Liver (tissue), 9 donors: ENCODE measurements around the gene PAK2. TPM values are rescaled to one million over a fixed set of nuclear protein-coding genes. Genes with fewer than 3 reads are reported as not detected.

Experiments
- DNase-seq: peaks from one replicate; pipeline ENCODE4 v3.0.0-alpha.2; 2017; ENCODE audit warnings: low spot score
- H3K27ac ChIP-seq, 2 donors: one replicate each; pipeline ENCODE4 v1.7.0; 2013; ENCODE audit warnings: inconsistent platforms in 2 of 2, low read length in 2 of 2, control low read depth in 1 of 2, low read depth in 1 of 2, mild to moderate bottlenecking in 1 of 2
- H3K27me3 ChIP-seq, 4 donors: one replicate each; pipeline versions ENCODE4 v1.6.1 to v1.7.0; 2013; ENCODE audit warnings: low read length in 3 of 4, inconsistent platforms in 1 of 4, mild to moderate bottlenecking in 1 of 4, moderate library complexity in 1 of 4; ENCODE audit not compliant: control insufficient read depth in 4 of 4, insufficient read depth in 4 of 4
- H3K36me3 ChIP-seq, 4 donors: one replicate each; pipeline versions ENCODE4 v1.6.1 to v1.7.0; 2013; ENCODE audit warnings: low read length in 3 of 4, mild to moderate bottlenecking in 3 of 4, low read depth in 1 of 4, moderate library complexity in 1 of 4; ENCODE audit not compliant: control insufficient read depth in 4 of 4, insufficient read depth in 3 of 4
- H3K4me1 ChIP-seq, 4 donors: one replicate each; pipeline versions ENCODE4 v1.6.1 to v1.7.0; 2013; ENCODE audit warnings: low read length in 3 of 4, mild to moderate bottlenecking in 3 of 4, moderate library complexity in 1 of 4; ENCODE audit not compliant: control insufficient read depth in 4 of 4, insufficient read depth in 4 of 4
- H3K4me3 ChIP-seq, 3 donors: one replicate each; pipeline versions ENCODE4 v1.6.1 to v1.7.0; 2013; ENCODE audit warnings: low read length in 3 of 3, control low read depth in 1 of 3, low read depth in 1 of 3, mild to moderate bottlenecking in 1 of 3
- H3K9ac ChIP-seq, 2 donors: one replicate each; pipeline ENCODE4 v1.7.0; 2013; ENCODE audit warnings: low read length in 2 of 2, mild to moderate bottlenecking in 2 of 2, moderate library complexity in 2 of 2, control low read depth in 1 of 2, low read depth in 1 of 2
- H3K9me3 ChIP-seq, 4 donors: one replicate each; pipeline versions ENCODE4 v1.6.1 to v1.7.0; 2013; ENCODE audit warnings: low read length in 3 of 4; ENCODE audit not compliant: control insufficient read depth in 4 of 4
- CTCF ChIP-seq: fragments of 150-350 bp; IDR thresholded peaks from 2 replicates; pipeline ENCODE4 v1.5.1; 2017; ENCODE audit warnings: improper control_type of control experiment, low read depth, low read length; ENCODE audit not compliant: missing input control
- EGR1 ChIP-seq, 2 donors: IDR thresholded peaks; 2 replicates each; pipeline ENCODE4 v1.6.1; 2016 to 2018; ENCODE audit warnings: antibody characterized with exemption in 2 of 2, low read depth in 2 of 2
- FOXA1 ChIP-seq: IDR thresholded peaks from 2 replicates; pipeline ENCODE4 v1.6.1; 2016; ENCODE audit warnings: antibody characterized with exemption
- FOXA2 ChIP-seq: IDR thresholded peaks from 2 replicates; pipeline ENCODE4 v1.6.1; 2016; ENCODE audit warnings: antibody characterized with exemption
- GABPA ChIP-seq, 2 donors: IDR thresholded peaks in 1 of 2; conservative IDR thresholded peaks in 1 of 2; 2 replicates each; pipeline ENCODE4 v1.6.1; 2016; ENCODE audit warnings: antibody characterized with exemption in 2 of 2, mild to moderate bottlenecking in 1 of 2, moderate library complexity in 1 of 2
- HNF4A ChIP-seq, 2 donors: conservative IDR thresholded peaks; 2 replicates each; pipeline ENCODE4 v1.6.1; 2016; ENCODE audit warnings: antibody characterized with exemption in 2 of 2, mild to moderate bottlenecking in 2 of 2
- HNF4G ChIP-seq: IDR thresholded peaks from 2 replicates; pipeline ENCODE4 v1.6.1; 2016; ENCODE audit warnings: antibody characterized with exemption
- JUND ChIP-seq, 2 donors: IDR thresholded peaks; 2 replicates each; pipeline ENCODE4 v1.6.1; 2016; ENCODE audit warnings: antibody characterized with exemption in 2 of 2
- MAX ChIP-seq: IDR thresholded peaks from 2 replicates; pipeline ENCODE4 v1.6.1; 2016; ENCODE audit warnings: antibody characterized with exemption
- NR2F2 ChIP-seq: IDR thresholded peaks from 2 replicates; pipeline ENCODE4 v1.6.1; 2016; ENCODE audit warnings: antibody characterized with exemption
- RAD21 ChIP-seq, 2 donors: IDR thresholded peaks; 2 replicates each; pipeline ENCODE4 v1.6.1; 2016; ENCODE audit warnings: antibody characterized with exemption in 2 of 2, mild to moderate bottlenecking in 2 of 2
- REST ChIP-seq: IDR thresholded peaks from 2 replicates; pipeline ENCODE4 v1.6.1; 2016; ENCODE audit warnings: antibody characterized with exemption, mild to moderate bottlenecking
- RXRA ChIP-seq, 2 donors: IDR thresholded peaks; 2 replicates each; pipeline ENCODE4 v1.6.1; 2017 to 2018; ENCODE audit warnings: antibody characterized with exemption in 2 of 2, mild to moderate bottlenecking in 1 of 2
- SP1 ChIP-seq: IDR thresholded peaks from 2 replicates; pipeline ENCODE4 v1.6.1; 2018; ENCODE audit warnings: antibody characterized with exemption, mild to moderate bottlenecking
- TAF1 ChIP-seq: conservative IDR thresholded peaks from 2 replicates; pipeline ENCODE4 v1.6.1; 2016; ENCODE audit warnings: antibody characterized with exemption, mild to moderate bottlenecking
- YY1 ChIP-seq: IDR thresholded peaks from 2 replicates; pipeline ENCODE4 v1.6.1; 2016; ENCODE audit warnings: antibody characterized with exemption, mild to moderate bottlenecking
- WGBS: extraction: QIAGEN DNeasy Blood & Tissue Kit; methylation state at CpG from one replicate; pipeline ENCODE4 v1.1.7; 2013; 5-methylcytosine and 5-hydroxymethylcytosine counted together
- polyA plus RNA-seq, 2 donors: library from polyadenylated mRNA; stranded (reverse) in 1 of 2; unstranded in 1 of 2; fragments of 200-250 nt in 1 of 2; fragments of >200 nt in 1 of 2; fragmentation: Nextera tagmentation in 1 of 2; extraction: Ambion mirVana in 1 of 2; gene quantifications; one replicate each; pipeline versions ENCODE4 v1.2.1 to v1.2.3, GENCODE V29; 2013 to 2015
- total RNA-seq, 2 donors: library from RNA; depleted of rRNA; stranded (reverse); fragments of >200 nt; gene quantifications; one replicate each; pipeline ENCODE4 v1.2.3, GENCODE V29; 2014
- TF ChIP-seq, protein P1 (sequence below): IDR thresholded peaks from 2 replicates; pipeline ENCODE4 v1.6.1; 2016; ENCODE audit warnings: antibody characterized with exemption
- TF ChIP-seq, protein P2 (sequence below): IDR thresholded peaks from 2 replicates; pipeline ENCODE4 v1.6.1; 2016; ENCODE audit warnings: antibody characterized with exemption
- donor health status: healthy.
- donor health status: healthy.
- donor health status: healthy.
- donor health status: healthy.
- donor health status: healthy.

The PAK2 gene
- total and polyA plus RNA-seq, 4 donors = 16.0 to 44.3 (median 24.9) TPM

GRCh38 chr3:196788528-196788927 is 48.9 kb downstream of the PAK2 start:
- Histone ChIP-seq H3K4me1 (peaks cover 4 to 17% (median 15%) of the 10 kb centered on the region in 4 donors), H3K9ac (no peak overlapping the region), H3K4me3 (no peak overlapping the region), H3K9me3 (no peaks in the 10 kb centered on the region), H3K27ac (no peak overlapping the region), H3K36me3 (peaks cover 2 to 14% (median 8%) of the 10 kb centered on the region in 4 donors), H3K27me3 (no peaks in the 10 kb centered on the region)
- no peak for TF ChIP-seq RXRA (IDR thresholded peaks at IDR 0.05)
- no peak for TF ChIP-seq GABPA (IDR thresholded peaks at IDR 0.05 in 1 of 2, conservative IDR thresholded peaks at IDR 0.05 in 1 of 2)
- TF ChIP-seq HNF4A (conservative IDR thresholded peaks at IDR 0.05) = no peak
- no peak for TF ChIP-seq EGR1 (IDR thresholded peaks at IDR 0.05; ENCODE audit: low read depth in 2 of 2)
- TF ChIP-seq, protein P1, sequence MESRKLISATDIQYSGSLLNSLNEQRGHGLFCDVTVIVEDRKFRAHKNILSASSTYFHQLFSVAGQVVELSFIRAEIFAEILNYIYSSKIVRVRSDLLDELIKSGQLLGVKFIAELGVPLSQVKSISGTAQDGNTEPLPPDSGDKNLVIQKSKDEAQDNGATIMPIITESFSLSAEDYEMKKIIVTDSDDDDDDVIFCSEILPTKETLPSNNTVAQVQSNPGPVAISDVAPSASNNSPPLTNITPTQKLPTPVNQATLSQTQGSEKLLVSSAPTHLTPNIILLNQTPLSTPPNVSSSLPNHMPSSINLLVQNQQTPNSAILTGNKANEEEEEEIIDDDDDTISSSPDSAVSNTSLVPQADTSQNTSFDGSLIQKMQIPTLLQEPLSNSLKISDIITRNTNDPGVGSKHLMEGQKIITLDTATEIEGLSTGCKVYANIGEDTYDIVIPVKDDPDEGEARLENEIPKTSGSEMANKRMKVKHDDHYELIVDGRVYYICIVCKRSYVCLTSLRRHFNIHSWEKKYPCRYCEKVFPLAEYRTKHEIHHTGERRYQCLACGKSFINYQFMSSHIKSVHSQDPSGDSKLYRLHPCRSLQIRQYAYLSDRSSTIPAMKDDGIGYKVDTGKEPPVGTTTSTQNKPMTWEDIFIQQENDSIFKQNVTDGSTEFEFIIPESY = no peak
- no peak for TF ChIP-seq NR2F2
- TF ChIP-seq TAF1 = no peak
- no peak for TF ChIP-seq YY1
- TF ChIP-seq RAD21 (IDR thresholded peaks at IDR 0.05) = no peak
- 84% methylated on average over 5 of the region's 5 CpGs for WGBS
- no peak for DNase-seq

- WGBS = 99% methylated on average over 6 of the region's 6 CpGs
- no peak for DNase-seq
- H3K27me3 ChIP-seq = no peaks in the 10 kb centered on the region
- no peak overlapping the region for H3K9ac ChIP-seq
- H3K4me1 ChIP-seq = peaks cover 4 to 17% (median 15%) of the 10 kb centered on the region in 4 donors
- no peaks in the 10 kb centered on the region for H3K9me3 ChIP-seq
- H3K36me3 ChIP-seq = peaks cover 2 to 14% (median 7%) of the 10 kb centered on the region in 4 donors
- no peak for TF ChIP-seq REST
- no peak for TF ChIP-seq NR2F2
- no peak for TF ChIP-seq MAX
- no peak for TF ChIP-seq RAD21 (IDR thresholded peaks at IDR 0.05)
- TF ChIP-seq YY1 = no peak
- no peak for TF ChIP-seq RXRA (IDR thresholded peaks at IDR 0.05)
- TF ChIP-seq JUND (IDR thresholded peaks at IDR 0.05) = no peak
- no peak for TF ChIP-seq SP1
- no peak for TF ChIP-seq TAF1
- TF ChIP-seq, protein P1 = no peak
- no peak for TF ChIP-seq EGR1 (IDR thresholded peaks at IDR 0.05; ENCODE audit: low read depth in 2 of 2)
- TF ChIP-seq, protein P2, sequence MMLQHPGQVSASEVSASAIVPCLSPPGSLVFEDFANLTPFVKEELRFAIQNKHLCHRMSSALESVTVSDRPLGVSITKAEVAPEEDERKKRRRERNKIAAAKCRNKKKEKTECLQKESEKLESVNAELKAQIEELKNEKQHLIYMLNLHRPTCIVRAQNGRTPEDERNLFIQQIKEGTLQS = no peak
- TF ChIP-seq FOXA2 = no peak
- no peak for TF ChIP-seq FOXA1
- no peak for TF ChIP-seq HNF4A (conservative IDR thresholded peaks at IDR 0.05)
- TF ChIP-seq HNF4G = no peak
- TF ChIP-seq CTCF = no peak
- TF ChIP-seq GABPA (IDR thresholded peaks at IDR 0.05 in 1 of 2, conservative IDR thresholded peaks at IDR 0.05 in 1 of 2) = no peak
- no peak overlapping the region for H3K4me3 ChIP-seq
- no peak overlapping the region for H3K27ac ChIP-seq
Measured at GRCh38 chr3:196789885-196790359, 50.3 kb downstream of the PAK2 start.
